ENCODE results near the gene KCTD7. TPM values are rescaled to one million over a fixed set of nuclear protein-coding genes. Genes with fewer than 3 reads are reported as not detected.
A peak's percentile ranks its signal among the peaks of the same experiment; 100 is the strongest.
"Not testable (repeated sequence)": the region's sequence is repeated elsewhere in the genome, so short reads cannot be mapped to it uniquely, and the experiment has no call there.

The KCTD7 gene
- total RNA-seq, 1 donor from 2014 or later, result 3.1 TPM

DNA sequence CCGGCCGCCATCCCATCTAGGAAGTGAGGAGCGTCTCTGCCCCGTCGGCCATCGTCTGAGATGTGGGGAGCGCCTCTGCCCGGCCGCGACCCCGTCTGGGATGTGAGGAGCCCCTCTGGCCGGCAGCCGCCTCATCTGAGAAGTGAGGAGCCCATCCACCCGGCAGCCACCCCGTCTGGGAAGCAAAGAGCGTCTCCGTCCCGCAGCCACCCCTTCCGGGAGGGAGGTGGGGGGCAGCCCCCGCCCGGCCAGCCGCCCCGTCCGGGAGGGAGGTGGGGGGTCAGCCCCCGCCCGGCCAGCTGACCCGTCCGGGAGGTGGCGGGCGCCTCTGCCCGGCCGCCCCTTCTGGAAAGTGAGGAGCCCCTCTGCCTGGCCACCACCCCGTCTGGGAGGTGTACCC is 14.1 kb upstream of the KCTD7 start:
- DNase-seq (ENCODE audit: low spot score); ATAC-seq: not testable (repeated sequence)

DNA sequence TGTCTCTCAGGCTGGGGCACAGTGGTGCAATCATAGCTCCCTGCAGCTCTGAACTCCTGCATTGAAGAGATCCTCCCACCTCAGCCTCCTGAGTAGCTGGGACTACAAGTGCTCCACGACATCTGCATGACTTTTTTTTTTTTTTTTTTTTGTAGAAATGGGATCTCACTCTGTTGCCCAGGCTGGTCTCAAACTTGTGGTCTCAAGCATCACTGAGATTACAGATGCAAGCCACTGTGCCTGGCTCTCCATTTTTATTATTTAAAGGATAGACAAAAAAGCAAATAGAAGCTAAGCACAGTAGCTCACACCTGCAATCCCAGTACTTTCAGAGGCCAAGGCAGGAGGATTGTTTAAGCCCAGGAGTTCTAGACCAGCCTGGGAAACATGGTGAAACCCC is 13.0 kb upstream of the KCTD7 start:
- DNase-seq (ENCODE audit: low spot score) (no peak), ATAC-seq (no peak)

DNA sequence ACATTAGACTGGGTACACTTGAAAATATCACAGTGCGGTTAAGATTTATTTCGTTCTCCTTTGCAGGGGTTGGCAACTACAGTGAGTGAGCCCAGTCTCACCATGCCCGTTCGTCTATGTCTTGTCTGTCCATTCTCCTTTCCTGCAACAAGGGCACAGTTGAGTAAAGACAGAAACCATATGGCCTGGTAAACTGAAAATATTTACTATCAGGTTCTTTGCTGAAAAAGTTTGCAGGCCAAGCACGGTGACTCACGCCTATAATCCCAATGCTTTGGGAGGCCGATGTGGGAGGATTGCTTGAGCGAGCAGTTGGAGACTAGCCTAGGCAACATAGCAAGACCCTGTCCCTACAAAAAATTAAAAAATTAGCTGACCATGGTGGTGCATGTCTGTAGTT is 11.4 kb upstream of the KCTD7 start:
- ATAC-seq (no peak), DNase-seq (ENCODE audit: low spot score) (no peak)

DNA sequence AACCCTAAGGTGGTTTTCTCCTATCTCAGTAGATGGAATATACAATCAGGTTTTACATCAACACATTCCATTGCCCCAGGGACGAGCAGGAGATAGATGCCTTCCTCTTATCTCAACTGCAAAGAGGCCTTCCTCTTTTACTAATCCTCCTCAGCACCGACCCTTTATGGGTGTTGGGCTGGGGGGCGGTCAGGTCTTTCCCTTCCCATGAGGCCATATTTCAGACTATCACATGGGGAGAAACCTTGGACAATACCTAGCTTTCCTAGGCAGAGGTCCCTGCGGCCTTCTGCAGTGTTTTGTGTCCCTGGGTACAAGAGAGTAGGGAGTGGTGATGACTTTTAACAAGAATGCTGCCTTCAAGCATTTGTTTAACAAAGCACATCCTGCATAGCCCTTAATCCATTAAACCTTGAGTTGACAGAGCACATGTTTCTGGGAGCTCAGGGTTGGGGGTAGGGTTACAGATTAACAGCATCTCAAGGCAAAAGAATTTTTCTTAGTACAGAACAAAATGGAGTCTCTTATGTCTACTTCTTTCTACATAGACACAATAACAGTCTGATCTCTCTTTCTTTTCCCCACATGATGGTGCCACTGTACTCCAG is 9.2 kb upstream of the KCTD7 start:
- not testable (repeated sequence) for DNase-seq (ENCODE audit: low spot score); ATAC-seq

DNA sequence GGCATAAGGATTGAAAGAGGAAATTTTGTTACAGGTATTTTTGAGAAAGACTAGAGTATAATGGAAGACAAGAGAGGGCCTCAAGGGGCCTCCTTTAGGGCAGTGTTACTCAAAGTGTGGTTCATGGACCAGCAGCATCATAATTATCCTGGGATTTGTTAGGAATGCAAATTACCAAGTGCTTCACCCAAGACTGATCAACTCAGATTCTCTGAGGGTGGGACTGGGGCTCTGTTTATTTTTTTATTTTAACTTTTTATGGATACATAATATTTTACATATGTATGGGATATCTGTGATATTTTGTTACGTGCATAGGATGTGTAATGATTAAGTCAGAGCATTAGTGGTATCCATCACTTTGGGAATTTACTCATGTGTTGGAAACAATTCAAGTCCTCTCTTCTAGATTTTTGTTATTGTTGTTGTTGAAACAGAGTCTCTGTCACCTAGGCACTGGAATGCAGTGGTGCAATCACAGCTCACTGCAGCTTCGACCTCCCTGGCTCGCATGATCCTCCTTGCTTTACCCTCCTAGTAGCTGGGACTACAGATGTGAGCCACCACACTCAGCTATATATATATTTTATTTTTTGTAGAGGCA is 2.2 kb upstream of the KCTD7 start:
- ATAC-seq, result no peak
- no peak for DNase-seq (ENCODE audit: low spot score)

DNA sequence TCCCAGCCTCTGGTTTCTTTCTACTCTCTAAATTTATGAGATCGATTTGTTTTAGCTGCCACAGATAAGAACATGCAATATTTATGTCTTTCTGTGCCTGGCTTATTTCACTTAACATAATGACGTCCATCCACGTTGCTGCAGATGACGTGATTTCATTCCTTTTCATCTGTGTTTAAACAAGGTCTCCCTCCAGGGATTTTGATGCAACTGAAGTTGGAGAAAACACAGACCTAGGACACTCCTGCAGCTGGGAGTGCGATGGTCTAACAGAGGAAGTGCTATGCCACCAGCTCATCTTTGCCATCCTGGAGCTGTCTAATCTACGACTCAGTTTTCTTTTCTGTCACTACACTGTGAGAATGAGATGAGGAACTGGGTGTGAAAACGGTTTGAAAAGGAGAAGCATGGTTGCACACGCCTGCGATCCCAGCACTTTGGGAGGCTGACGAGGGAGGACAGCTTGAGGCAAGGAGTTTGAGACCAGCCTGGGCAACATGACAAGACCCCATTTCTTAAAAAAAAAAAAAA is 1.5 kb upstream of the KCTD7 start:
- ATAC-seq, result no peak
- no peak for DNase-seq (ENCODE audit: low spot score)

DNA sequence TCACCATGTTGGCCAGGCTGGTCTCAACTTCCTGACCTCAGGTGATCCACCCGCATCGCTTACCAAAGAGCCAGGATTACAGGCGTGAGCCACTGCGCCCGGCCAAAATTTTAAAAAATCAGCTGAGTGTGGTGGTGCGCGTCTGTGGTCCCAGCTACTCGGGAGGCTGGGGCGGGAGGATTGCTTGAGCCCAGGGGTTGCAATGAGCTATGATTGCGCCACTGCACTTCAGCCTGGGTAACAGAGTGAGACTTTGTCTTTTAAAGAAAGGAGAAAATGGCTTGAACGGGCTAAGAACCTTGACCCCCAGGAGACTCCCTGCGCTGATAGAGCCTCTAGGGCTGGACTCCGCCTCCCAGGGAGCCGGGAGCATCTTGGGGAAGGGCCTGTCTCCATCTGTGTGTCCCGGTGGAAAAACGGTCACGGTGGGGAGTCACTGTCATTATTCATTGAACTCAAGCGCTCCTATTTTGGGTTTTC is 760 bp upstream of the KCTD7 start:
- ATAC-seq, result peak; percentile 43
- no peak for DNase-seq (ENCODE audit: low spot score)

DNA sequence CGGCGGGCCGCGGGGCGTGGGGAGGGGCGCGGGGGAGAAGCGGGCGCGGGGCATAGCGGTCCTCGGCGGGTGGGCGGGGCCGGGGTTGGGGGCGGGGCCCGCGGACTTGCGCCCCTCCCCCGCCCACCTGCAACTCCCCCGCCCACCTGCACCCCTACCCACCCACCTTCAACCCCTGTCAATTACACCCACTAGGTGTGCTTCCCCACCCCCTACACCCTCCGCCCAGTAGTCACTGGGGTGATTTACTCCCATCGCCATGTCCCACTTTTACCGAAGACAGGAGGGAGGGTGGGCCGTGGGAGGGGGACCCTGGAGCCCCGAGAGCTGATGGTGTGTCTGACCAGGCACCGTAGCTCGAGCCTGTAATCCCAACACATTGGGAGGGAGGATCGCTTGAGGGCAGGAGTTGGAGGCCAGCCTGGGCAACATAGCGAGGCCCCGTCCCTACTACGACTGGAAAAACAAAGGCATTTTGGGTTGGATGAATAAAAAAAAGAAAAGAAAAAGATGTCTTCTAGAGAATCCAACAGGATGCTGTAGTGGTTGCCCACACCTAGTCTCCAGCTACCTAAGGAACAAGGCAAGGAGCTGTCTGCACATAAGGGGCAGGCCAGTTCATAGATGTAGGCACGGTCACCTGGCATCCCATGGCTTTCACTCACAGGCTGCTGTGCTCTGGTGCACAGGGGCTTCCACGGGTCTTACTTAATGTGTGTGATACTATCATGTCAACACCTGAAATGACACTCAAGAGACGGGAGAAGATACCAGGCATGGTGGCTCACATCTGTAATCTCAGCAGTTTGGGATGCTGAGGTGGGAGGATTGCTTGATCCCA is 761 bp downstream of the KCTD7 start:
- peak; percentile 42 for ATAC-seq
- peak; percentile 47 for DNase-seq (ENCODE audit: low spot score)

DNA sequence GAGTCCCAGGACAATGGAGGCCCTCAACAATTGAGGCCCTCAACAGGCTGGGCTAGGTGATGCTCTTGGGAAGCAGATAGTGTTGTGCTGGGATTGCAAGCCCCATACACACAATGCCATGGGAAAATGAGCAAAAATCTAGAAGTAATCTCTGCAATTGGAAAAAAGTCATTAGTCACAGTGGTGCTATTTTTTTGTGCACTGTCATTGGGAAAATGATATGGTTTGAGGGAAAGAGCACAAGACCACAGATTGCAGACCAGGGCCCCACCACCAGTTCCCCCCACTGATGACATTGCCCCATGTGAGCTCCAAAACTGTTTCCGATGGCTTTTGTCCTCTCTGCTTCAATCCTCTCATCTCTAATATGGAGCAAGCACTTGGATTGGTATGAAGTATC is 1.9 kb downstream of the KCTD7 start:
- no peak for ATAC-seq
- no peak for DNase-seq (ENCODE audit: low spot score)

DNA sequence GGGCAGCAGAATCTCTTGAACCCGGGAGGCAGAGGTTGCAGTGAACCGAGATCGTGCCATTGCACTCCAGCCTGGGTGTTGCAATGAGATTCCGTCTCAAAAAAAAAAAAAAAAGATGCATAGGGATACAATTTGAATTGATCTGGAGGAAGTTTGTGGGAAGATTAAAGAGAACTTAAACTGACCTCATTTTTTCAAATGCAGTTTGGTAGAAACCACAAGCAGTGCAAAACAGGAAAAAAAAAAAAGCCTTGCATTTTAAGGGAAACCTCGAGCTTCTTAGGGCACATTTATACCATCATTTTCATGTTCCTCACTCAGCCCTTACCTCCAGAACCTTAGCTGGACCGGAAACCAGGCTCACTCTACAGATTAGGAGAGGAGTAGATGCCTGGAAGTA is 2.8 kb downstream of the KCTD7 start:
- ATAC-seq, result no peak
- DNase-seq (ENCODE audit: low spot score), result no peak

DNA sequence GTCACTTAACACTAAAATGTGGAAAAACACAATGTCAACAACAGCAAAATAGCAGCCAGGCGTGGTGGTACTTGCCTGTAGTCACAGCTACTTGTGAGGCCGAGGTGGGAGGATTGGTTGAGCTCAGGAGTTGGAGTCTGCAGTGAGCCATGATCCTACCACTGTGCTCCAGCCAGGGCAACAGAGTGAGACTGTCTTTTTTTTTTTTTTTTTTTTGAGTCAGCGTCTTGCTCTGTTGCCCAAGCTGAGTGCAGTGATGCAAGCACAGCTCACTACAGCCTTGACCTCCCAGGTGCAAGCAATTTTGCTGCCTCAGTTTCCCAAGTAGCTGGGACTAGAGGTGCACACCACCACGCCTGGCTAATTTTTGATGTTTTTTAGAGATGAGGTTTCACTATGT is 6.1 kb downstream of the KCTD7 start:
- DNase-seq (ENCODE audit: low spot score) (no peak), ATAC-seq (no peak)

DNA sequence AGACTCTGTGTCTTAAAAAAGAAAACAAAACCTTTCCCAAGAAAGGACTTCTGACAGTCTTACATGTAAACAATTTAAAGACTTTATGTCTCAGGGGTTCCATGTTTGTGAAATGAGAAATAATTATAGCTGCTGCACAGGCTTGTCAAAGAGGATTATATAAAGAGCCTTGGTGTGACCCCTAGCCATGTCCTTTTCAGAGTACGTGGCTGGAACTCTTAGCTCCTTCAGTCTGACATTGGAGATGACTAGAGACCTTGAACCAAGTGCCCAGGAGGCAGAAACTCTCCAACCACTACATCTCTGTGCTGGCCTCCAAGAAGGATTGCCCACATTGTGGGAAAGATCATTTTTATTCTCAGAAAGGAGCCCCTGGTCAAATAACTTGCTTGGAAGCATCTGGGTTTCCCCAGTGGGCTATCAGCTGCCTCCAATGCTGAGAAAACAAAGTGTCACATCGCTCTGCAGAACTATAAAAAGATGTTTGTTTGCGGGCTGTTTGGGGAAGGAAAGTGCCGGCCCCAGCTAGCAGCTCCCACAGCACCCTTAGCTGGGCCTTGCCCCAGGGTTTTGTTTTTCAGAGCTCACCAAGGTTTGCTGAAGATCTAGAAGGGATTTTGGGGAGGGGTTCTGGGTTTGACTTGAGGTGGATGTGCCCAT is 6.8 kb downstream of the KCTD7 start:
- not testable (repeated sequence) for DNase-seq (ENCODE audit: low spot score); ATAC-seq

DNA sequence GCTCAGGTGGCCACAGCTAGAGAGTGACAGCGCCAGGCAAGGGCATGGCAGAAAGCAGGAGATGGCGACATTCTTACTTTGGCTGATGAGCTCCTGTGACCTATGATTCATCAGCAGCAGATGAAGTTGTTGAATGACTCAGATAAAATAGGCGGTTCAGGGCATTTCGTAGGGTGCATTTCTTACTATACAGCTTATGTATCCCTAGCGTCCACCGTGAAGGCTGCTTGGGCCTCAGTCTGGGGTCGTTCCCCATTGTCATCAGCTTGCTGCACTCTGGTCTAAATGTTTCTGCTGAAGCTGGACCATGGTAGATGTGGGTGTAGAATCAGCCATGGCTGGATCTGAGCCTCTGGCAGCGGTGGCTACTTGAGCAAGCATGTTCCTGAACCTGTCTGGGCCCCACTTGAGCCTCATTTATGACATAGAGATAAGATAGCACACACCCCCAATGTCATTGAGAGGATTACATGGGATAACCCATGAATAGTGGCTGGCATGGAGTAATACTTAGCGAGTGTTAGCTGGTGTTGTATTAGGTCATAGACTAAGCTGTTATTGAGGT is 7.4 kb downstream of the KCTD7 start:
- ATAC-seq, result not testable (repeated sequence)

DNA sequence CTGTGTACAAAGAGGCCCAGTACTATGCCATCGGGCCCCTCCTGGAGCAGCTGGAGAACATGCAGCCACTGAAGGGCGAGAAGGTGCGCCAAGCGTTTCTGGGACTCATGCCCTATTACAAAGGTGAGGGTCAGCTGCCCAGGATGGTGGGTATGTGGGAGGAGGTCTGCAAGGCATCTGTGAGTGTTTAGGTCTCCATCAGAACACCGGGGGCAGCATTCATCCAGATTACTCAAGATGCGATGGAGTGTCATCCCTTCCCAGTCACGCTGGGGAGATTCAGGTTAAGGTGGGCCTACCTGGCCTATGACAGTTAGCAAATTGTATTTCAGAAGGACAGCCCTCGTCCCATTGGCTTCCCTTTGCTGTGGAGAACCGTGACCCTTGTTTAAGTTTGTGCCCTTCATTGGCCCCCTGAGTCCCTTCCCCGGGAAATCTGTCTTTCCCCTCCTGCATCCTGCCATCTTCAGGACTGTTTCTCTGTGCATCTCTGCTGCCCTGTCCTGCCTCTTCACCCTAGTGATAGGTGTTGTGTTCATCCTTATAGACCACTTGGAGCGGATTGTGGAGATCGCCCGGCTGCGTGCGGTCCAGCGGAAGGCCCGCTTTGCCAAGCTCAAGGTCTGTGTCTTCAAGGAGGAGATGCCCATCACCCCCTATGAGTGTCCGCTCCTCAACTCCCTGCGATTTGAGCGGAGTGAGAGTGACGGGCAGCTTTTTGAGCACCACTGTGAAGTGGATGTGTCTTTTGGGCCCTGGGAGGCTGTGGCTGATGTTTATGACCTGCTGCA is 9.8 kb downstream of the KCTD7 start:
- no peak for ATAC-seq
- no peak for DNase-seq (ENCODE audit: low spot score)

More for the DNA sequence above, 7.4 kb downstream of the KCTD7 start:
- DNase-seq (ENCODE audit: low spot score), result not testable (repeated sequence)

DNA sequence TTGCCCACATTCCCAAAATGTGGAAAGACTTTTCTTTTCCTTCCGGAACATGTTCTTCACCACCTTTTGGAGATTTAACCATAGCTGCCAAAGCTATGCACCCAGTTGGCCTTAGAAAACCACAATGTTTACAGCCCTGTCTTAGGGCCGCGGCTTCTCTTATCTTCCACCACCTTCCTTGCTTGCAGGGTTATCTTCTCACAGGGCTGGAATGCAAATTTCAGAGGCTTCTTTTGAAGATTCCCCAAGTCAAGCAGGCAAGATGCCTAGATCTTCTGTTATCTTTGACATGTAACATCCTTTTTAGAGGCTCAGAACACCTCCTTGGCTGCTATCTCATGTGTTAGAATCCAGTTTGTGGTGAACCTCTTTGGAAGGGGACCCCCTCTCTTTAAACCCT is 11.1 kb downstream of the KCTD7 start:
- ATAC-seq (no peak), DNase-seq (ENCODE audit: low spot score) (no peak)

DNA sequence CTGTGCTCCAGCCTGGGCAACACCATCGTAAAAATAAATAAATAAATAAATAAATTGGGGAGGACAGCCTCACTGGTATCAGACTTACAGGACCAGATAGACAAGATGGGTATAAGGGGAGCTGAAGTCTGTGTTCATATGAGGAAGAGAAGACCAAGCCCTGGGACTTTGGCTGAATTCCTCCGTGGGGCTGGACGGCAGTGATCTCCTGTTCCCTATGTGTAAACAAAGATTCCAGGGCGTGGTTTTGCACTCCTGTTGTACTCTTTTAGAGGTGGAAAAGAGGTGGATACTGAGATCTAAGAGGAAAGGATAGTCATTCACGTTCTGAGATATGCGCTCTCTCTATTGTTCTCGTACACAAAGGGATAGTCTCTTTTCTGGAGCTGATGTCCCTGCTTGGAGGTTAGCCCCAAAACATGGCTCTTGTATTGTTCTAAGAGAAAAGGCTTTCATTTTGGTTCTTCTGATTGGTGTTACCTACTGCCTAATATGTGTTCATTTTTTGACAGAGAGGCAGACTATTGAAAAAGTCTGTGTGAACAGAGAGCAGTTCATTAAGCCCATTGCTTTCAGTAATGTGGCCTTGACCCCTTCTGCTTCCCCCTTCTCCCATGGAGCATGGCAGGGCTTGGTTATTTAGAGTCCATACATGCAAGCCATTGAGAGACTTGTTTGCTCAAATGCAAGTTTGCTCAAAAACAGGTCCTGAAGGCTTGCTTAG is 12.3 kb downstream of the KCTD7 start:
- DNase-seq (ENCODE audit: low spot score), result no peak
- ATAC-seq, result peak; percentile 84

DNA sequence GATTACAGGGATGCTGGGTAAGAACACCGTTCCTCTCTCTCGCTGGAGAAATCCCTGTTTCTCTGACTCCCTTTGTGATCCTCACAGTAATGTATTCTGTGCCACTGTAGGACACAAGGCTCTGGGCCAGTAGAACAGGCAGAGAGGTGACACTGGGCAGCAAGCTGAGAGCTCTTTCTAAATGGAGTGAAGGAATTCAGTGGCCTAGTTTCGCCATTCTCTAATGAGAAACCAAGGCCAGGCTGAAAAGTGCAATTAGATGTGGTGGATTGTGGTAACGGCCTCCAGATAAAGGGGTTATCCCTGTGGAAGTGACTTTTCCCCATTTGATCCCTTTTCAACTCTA is 12.8 kb downstream of the KCTD7 start:
- DNase-seq (ENCODE audit: low spot score) (no peak), ATAC-seq (no peak)

DNA sequence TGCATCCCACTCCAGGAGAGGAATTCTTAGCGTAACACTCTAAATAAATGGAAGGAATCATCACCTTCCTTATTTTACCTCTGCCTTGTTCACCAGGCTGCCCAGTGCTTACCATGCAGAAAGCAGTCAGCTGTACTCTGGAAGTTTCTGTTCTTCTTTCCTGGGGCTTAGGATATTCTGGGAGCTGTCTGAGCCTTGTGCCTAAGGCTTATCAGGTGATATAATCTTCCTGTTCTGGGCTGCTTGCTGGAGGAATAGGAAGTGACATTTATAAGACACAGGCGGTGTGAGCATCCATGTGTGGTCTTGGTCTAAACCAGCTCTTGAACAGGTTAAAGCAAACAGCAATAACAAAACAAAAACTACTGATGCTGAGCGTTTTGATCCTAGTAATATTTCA is 13.5 kb downstream of the KCTD7 start:
- ATAC-seq (peak; percentile 16), DNase-seq (ENCODE audit: low spot score) (no peak)

DNA sequence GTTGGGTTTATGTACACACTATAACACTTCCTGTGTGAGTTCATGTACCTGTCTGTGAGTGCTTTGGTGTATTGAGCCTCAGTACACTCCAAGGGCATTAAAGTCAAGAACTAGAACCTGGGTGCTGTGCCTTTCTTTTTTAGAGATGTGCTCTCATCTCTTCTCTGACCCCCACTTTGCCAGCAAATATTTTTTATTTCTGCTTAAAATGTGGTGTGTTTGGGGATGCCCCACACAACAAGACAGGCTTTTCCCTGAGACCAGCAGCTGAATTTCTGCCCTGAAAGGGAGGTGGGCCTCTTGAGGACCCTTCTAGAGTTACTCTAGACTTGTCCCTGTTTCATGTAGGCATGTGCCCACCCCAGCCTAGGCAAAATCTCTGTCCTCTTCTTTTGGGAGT is 14.3 kb downstream of the KCTD7 start:
- no peak for ATAC-seq

More for the DNA sequence above, 14.3 kb downstream of the KCTD7 start:
- no peak for DNase-seq (ENCODE audit: low spot score)
